Stomach (tissue), 9 donors: Measurements from ENCODE around the gene RPTOR. TPM values are rescaled to one million over a fixed set of nuclear protein-coding genes. Genes with fewer than 3 reads are reported as not detected.

Source experiments
- DNase-seq, 2 donors: peaks; one replicate each; pipeline versions ENCODE4 v3.0.0 to v3.0.0-alpha.2; 2013 to 2019
- H3K27ac ChIP-seq, 5 donors: fragments of 200-600 bp in 4 of 5; sonication (generic) in 4 of 5; one replicate each; pipeline ENCODE4 v1.5.1; 2013 to 2019; ENCODE audit warnings: mild to moderate bottlenecking in 1 of 5, moderate library complexity in 1 of 5
- H3K27me3 ChIP-seq, 3 donors: fragments of 200-600 bp; sonication (generic); one replicate each; pipeline ENCODE4 v1.5.1; 2017 to 2019; ENCODE audit warnings: mixed run types in 1 of 3
- H3K36me3 ChIP-seq, 4 donors: fragments of 200-600 bp; sonication (generic); 1 replicate in 3 of 4; 2 replicates in 1 of 4; pipeline ENCODE4 v1.5.1; 2016 to 2019
- H3K4me1 ChIP-seq, 4 donors: fragments of 200-600 bp; sonication (generic); one replicate each; pipeline ENCODE4 v1.5.1; 2016 to 2019
- H3K4me3 ChIP-seq, 4 donors: fragments of 200-600 bp; sonication (generic) in 3 of 4; one replicate each; pipeline ENCODE4 v1.5.1; 2016 to 2019; ENCODE audit warnings: mild to moderate bottlenecking in 1 of 4
- H3K9me3 ChIP-seq, 4 donors: fragments of 200-600 bp; sonication (generic); one replicate each; pipeline ENCODE4 v1.5.1; 2016 to 2019
- CTCF ChIP-seq, 7 experiments: fragments of 450-650 bp in 4 of 7; fragments of 200-600 bp in 3 of 7; sonication (generic) in 3 of 7; IDR thresholded peaks; one replicate each; pipeline ENCODE4 v1.5.1; 2016 to 2019; ENCODE audit warnings: antibody characterized with exemption in 7 of 7, control low read depth in 2 of 7, mild to moderate bottlenecking in 1 of 7
- EP300 ChIP-seq: sonication (generic); formaldehyde crosslinking; IDR thresholded peaks from one replicate; pipeline ENCODE4 v1.6.1; 2017; ENCODE audit warnings: antibody characterized with exemption
- POLR2A ChIP-seq, 4 donors: fragments of 450-650 bp; IDR thresholded peaks; one replicate each; pipeline ENCODE4 v1.6.1; 2016; ENCODE audit warnings: antibody characterized with exemption in 4 of 4, control low read depth in 2 of 4, mild to moderate bottlenecking in 1 of 4, moderate library complexity in 1 of 4
- POLR2AphosphoS5 ChIP-seq, 3 donors: sonication (generic); formaldehyde crosslinking; IDR thresholded peaks; one replicate each; pipeline ENCODE4 v1.6.1; 2016; ENCODE audit warnings: antibody characterized with exemption in 3 of 3
- WGBS, 5 donors: extraction: QIAGEN DNeasy Blood & Tissue Kit in 3 of 5; methylation state at CpG; one replicate each; pipeline versions ENCODE4 v1.1.5 to v1.1.7; 2013 to 2018; 5-methylcytosine and 5-hydroxymethylcytosine counted together
- intact Hi-C: fragments of 100-400 bp; cut with DNase I; formaldehyde crosslinking; loops from one replicate; pipeline ENCODE4 v1.15.1; 2023; ENCODE audit warnings: low total_unique reads
- polyA plus RNA-seq, 3 donors: library from polyadenylated mRNA; stranded (reverse); fragments of 200-250 nt; gene quantifications; one replicate each; pipeline ENCODE4 v1.2.3, GENCODE V29; 2013
- total RNA-seq, 5 donors: library from RNA; depleted of rRNA; stranded (reverse); fragments of >200 nt; gene quantifications; one replicate each; pipeline versions ENCODE4 v1.1.0 to v1.2.3, GENCODE V29; 2014 to 2016
- donor health status: healthy with polysubstance abuse.
- donor health status: Bipolar disorder and iron deficiency.
- donor health status: healthy.

The RPTOR gene
- total and polyA plus RNA-seq, 8 donors: 3.8 to 103 (median 19.3) TPM

GRCh38 chr17:80892019-80892855, 347.6 kb downstream of the RPTOR start:
- TF ChIP-seq EP300 (no peak), POLR2AphosphoS5 (IDR thresholded peaks at IDR 0.05) (peak in 2 of 3 donors; percentile 10 to 30)
- Histone ChIP-seq H3K4me1 (peaks cover 0 to 25% (median 3%) of the 10 kb centered on the region in 4 donors), H3K4me3 (no peak overlapping the region), H3K9me3 (no peaks in the 10 kb centered on the region), H3K36me3 (peaks cover 5 to 87% (median 78%) of the 10 kb centered on the region in 4 donors), H3K27me3 (no peaks in the 10 kb centered on the region), H3K27ac (peak overlapping the region in 4 of 5 donors; percentile 26 to 79 (median 72))
- 69 to 77% (median 71%) methylated on average over 22 to 35 of the region's 35 CpGs for WGBS, 5 donors
- intact Hi-C loops: no loop called here
- peak in 1 of 2 donors; percentile 80 for DNase-seq

GRCh38 chr17:80892900-80893603, 348.4 kb downstream of the RPTOR start:
- intact Hi-C loops: no loop called here
- Histone ChIP-seq H3K4me3 (no peak overlapping the region), H3K36me3 (peaks cover 5 to 90% (median 72%) of the 10 kb centered on the region in 4 donors), H3K9me3 (no peaks in the 10 kb centered on the region), H3K27ac (peak overlapping the region in 3 of 5 donors; percentile 65 to 79 (median 79)), H3K27me3 (no peaks in the 10 kb centered on the region), H3K4me1 (peaks cover 0 to 25% (median 3%) of the 10 kb centered on the region in 4 donors)
- WGBS, 5 donors: 82 to 91% (median 87%) methylated on average over 27 to 31 of the region's 31 CpGs
- TF ChIP-seq CTCF (IDR thresholded peaks at IDR 0.05) (no peak), POLR2A (IDR thresholded peaks at IDR 0.05) (no peak), EP300 (no peak), POLR2AphosphoS5 (IDR thresholded peaks at IDR 0.05) (no peak)
- DNase-seq: no peak

GRCh38 chr17:80893604-80894438, 349.2 kb downstream of the RPTOR start:
- H3K27ac ChIP-seq: peak overlapping the region in 1 of 5 donors; percentile 79
- peaks cover 0 to 25% (median 3%) of the 10 kb centered on the region in 4 donors for H3K4me1 ChIP-seq
- no peaks in the 10 kb centered on the region for H3K9me3 ChIP-seq
- WGBS, 5 donors: 89 to 94% (median 92%) methylated on average over 22 to 34 of the region's 34 CpGs
- H3K27me3 ChIP-seq: no peaks in the 10 kb centered on the region
- no peak for TF ChIP-seq CTCF (IDR thresholded peaks at IDR 0.05)
- TF ChIP-seq POLR2A (IDR thresholded peaks at IDR 0.05): no peak
- no peak for TF ChIP-seq EP300
- TF ChIP-seq POLR2AphosphoS5 (IDR thresholded peaks at IDR 0.05): no peak
- H3K4me3 ChIP-seq: no peak overlapping the region
- DNase-seq: no peak
- peaks cover 5 to 84% (median 66%) of the 10 kb centered on the region in 4 donors for H3K36me3 ChIP-seq
- intact Hi-C loops: no loop called here

GRCh38 chr17:80894439-80894721, 349.7 kb downstream of the RPTOR start:
- Histone ChIP-seq H3K4me3 (no peak overlapping the region), H3K4me1 (peaks cover 0 to 25% (median 3%) of the 10 kb centered on the region in 4 donors), H3K36me3 (peaks cover 5 to 84% (median 61%) of the 10 kb centered on the region in 4 donors), H3K9me3 (no peaks in the 10 kb centered on the region), H3K27ac (no peak overlapping the region), H3K27me3 (no peaks in the 10 kb centered on the region)
- DNase-seq: no peak
- TF ChIP-seq CTCF (IDR thresholded peaks at IDR 0.05): no peak
- 78 to 92% (median 87%) methylated on average over 4 of the region's 4 CpGs for WGBS, 5 donors
- intact Hi-C loops: no loop called here
